ENCODE results near the gene VOPP1.

VOPP1 gene

DNA sequence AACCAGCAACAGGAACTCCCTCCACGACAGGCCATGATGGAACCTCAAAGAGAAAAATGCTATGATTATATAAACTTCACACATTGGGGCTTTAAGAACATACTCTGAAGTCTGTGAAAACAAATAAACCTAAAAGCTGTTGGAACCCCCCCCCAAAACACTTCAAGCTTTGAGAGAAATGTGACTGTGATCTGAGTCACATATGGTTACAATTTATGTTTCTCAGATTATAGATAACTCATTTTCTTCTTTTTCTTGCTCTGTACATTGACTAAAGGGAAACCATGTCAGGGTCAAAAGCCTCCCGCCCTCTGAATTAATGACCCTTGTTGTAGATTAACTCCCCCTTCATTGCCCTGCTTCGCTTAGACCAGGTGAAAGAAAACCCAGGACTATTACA is 15.8 kb downstream of the VOPP1 start:
- no peak for TF ChIP-seq CREB1 (IDR thresholded peaks at IDR 0.05; ENCODE audit: low read depth)
- TF ChIP-seq CEBPB (IDR thresholded peaks at IDR 0.05), result no peak
- no peak for TF ChIP-seq TEAD4 (IDR thresholded peaks at IDR 0.05)
- no peak for TF ChIP-seq EP300 (IDR thresholded peaks at IDR 0.05; ENCODE audit: borderline replicate concordance)

DNA sequence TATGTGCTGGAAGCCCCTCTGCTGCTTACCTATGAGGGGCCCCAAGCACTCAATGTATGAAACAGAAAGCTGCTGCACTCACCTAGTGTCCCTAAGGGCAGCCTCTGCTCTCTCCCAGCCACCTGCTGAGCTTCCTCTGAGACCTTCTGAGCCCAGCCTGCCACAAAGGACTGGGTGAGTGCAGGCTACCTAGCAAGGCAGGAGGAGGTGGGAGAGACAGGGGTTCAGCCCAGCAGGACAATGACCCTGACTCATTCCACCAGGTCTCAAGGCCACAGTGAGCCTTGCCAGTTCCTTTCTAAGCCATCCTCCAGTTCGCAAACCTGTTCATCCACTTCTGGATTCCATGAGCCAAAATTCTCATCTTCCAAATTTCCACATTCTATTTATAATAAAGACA is 16.3 kb downstream of the VOPP1 start:
- TF ChIP-seq FOXM1 (IDR thresholded peaks at IDR 0.05; ENCODE audit: borderline replicate concordance, low read depth), result no peak
- TF ChIP-seq, protein P1, sequence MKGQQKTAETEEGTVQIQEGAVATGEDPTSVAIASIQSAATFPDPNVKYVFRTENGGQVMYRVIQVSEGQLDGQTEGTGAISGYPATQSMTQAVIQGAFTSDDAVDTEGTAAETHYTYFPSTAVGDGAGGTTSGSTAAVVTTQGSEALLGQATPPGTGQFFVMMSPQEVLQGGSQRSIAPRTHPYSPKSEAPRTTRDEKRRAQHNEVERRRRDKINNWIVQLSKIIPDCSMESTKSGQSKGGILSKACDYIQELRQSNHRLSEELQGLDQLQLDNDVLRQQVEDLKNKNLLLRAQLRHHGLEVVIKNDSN (IDR thresholded peaks at IDR 0.05), result no peak
- no peak for TF ChIP-seq ZBTB7A (IDR thresholded peaks at IDR 0.05; ENCODE audit: low read depth)
- TF ChIP-seq, protein P2, sequence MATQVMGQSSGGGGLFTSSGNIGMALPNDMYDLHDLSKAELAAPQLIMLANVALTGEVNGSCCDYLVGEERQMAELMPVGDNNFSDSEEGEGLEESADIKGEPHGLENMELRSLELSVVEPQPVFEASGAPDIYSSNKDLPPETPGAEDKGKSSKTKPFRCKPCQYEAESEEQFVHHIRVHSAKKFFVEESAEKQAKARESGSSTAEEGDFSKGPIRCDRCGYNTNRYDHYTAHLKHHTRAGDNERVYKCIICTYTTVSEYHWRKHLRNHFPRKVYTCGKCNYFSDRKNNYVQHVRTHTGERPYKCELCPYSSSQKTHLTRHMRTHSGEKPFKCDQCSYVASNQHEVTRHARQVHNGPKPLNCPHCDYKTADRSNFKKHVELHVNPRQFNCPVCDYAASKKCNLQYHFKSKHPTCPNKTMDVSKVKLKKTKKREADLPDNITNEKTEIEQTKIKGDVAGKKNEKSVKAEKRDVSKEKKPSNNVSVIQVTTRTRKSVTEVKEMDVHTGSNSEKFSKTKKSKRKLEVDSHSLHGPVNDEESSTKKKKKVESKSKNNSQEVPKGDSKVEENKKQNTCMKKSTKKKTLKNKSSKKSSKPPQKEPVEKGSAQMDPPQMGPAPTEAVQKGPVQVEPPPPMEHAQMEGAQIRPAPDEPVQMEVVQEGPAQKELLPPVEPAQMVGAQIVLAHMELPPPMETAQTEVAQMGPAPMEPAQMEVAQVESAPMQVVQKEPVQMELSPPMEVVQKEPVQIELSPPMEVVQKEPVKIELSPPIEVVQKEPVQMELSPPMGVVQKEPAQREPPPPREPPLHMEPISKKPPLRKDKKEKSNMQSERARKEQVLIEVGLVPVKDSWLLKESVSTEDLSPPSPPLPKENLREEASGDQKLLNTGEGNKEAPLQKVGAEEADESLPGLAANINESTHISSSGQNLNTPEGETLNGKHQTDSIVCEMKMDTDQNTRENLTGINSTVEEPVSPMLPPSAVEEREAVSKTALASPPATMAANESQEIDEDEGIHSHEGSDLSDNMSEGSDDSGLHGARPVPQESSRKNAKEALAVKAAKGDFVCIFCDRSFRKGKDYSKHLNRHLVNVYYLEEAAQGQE (IDR thresholded peaks at IDR 0.05; ENCODE audit: low read depth), result no peak
- no peak for TF ChIP-seq EGR1 (IDR thresholded peaks at IDR 0.05)
- no peak for TF ChIP-seq YY1 (IDR thresholded peaks at IDR 0.05; ENCODE audit: low read depth)
- no peak for TF ChIP-seq NFIC (IDR thresholded peaks at IDR 0.05)
- no peak for TF ChIP-seq EP300 (IDR thresholded peaks at IDR 0.05; ENCODE audit: borderline replicate concordance)
- TF ChIP-seq RAD21 (IDR thresholded peaks at IDR 0.05; ENCODE audit: low read depth), result no peak
- TF ChIP-seq, protein P3, sequence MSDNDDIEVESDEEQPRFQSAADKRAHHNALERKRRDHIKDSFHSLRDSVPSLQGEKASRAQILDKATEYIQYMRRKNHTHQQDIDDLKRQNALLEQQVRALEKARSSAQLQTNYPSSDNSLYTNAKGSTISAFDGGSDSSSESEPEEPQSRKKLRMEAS (IDR thresholded peaks at IDR 0.05), result no peak
- no peak for TF ChIP-seq TAF1 (IDR thresholded peaks at IDR 0.05; ENCODE audit: low read depth)
- no peak for TF ChIP-seq TEAD4 (IDR thresholded peaks at IDR 0.05)
- no peak for TF ChIP-seq CREB1 (IDR thresholded peaks at IDR 0.05; ENCODE audit: low read depth)
- no peak for TF ChIP-seq CEBPB (IDR thresholded peaks at IDR 0.05)
- TF ChIP-seq TCF12 (IDR thresholded peaks at IDR 0.05; ENCODE audit: low read depth), result no peak

DNA sequence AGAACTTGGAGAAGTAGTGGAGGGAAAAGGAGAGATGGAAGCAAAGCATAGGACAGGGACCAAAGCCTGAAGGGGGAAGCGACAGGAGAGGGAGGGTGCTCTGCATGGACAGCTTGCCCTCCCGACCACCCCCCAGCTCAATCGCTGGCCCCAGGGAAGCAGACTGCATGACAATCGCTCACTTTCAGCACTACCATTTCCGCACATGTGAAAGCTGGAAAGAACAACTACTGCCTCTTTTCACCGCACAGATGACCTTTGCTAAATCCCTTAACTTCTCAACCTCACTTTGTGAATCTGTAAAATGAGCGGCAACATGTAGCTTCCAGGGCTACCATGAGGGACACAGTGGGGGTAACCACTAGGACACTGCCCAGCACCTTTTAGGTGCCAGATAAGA is 17.1 kb downstream of the VOPP1 start:
- TF ChIP-seq, protein P3 (IDR thresholded peaks at IDR 0.05), result no peak
- TF ChIP-seq YY1 (IDR thresholded peaks at IDR 0.05; ENCODE audit: low read depth), result no peak
- no peak for TF ChIP-seq NFIC (IDR thresholded peaks at IDR 0.05)

DNA sequence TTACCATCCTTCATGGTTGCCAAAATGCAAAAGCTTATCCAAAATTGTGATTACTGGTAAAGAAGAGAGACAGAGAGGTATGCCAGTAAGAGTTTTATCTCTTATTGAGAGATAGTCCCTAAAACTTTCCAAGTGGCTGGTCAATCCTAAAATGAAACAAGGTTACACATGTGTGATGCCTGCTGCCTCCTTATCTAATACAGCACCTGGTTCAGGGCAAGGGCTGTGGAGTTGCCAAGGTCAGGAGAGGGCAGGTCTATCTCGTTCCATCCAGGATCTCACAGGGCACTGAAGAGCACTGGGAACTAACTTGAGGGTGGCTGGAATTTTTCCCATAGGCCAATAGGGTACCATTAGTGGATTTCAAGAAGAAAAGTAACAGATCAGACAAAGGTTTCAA is 18.3 kb downstream of the VOPP1 start:
- no peak for TF ChIP-seq TCF12 (IDR thresholded peaks at IDR 0.05; ENCODE audit: low read depth)
- no peak for TF ChIP-seq EGR1 (IDR thresholded peaks at IDR 0.05)
- TF ChIP-seq, protein P1 (IDR thresholded peaks at IDR 0.05), result no peak
- no peak for TF ChIP-seq NFIC (IDR thresholded peaks at IDR 0.05)
- no peak for TF ChIP-seq CREB1 (IDR thresholded peaks at IDR 0.05; ENCODE audit: low read depth)
- no peak for TF ChIP-seq ZBTB7A (IDR thresholded peaks at IDR 0.05; ENCODE audit: low read depth)
- TF ChIP-seq RAD21 (IDR thresholded peaks at IDR 0.05; ENCODE audit: low read depth), result no peak
- no peak for TF ChIP-seq CEBPB (IDR thresholded peaks at IDR 0.05)
- TF ChIP-seq TEAD4 (IDR thresholded peaks at IDR 0.05), result no peak
- no peak for TF ChIP-seq YY1 (IDR thresholded peaks at IDR 0.05; ENCODE audit: low read depth)
- TF ChIP-seq TAF1 (IDR thresholded peaks at IDR 0.05; ENCODE audit: low read depth), result no peak

DNA sequence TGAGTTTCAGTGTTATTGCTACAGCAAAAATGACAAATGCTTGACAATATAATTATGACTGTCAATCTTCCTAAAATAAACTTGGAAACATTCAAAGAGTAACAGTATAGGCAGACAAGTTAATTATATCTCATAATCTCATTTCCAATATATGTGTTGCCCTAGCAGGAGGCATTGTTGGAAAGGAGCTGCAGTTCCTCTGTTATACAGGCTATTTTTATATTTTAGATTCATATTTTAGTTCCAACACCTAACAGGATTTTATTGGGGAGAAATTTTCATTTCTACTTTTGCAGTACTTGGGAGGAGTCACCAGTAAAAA is 19.3 kb downstream of the VOPP1 start:
- TF ChIP-seq CREB1 (IDR thresholded peaks at IDR 0.05; ENCODE audit: low read depth) (no peak), TCF12 (IDR thresholded peaks at IDR 0.05; ENCODE audit: low read depth) (no peak)

DNA sequence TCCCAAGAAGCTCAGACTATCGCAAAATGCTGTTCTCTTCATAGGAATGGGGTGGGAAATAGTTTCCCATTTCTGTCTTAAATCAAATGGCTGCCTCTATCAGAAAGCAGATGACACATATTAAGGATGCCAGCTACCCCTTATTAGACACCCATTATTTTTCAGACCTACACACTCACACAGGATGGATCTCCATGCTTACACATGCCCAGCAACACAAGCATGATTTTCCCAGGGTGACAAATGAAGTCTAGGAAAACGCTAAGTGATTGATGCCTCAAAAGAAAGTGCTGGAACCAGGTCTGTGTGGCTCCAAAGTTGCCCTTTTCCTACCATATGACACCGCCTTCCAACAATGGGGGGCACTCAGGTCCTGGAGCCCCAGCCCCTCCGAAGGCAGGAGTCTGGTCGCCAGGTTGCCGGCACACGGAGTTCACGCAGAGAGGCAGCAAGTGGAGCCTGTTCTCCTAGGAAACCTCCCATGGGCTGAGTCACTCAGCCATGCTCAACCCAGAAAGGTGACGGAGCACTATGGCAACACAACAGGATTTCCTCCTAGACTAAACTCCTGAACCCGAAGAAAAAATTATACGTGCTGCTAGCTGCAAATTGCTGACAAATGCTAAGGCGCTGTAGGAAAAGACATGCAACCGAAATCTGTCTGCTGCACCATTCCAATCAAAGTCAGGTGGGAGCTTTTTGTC is 19.8 kb downstream of the VOPP1 start:
- TF ChIP-seq, protein P1 (IDR thresholded peaks at IDR 0.05), result no peak
- TF ChIP-seq, protein P3 (IDR thresholded peaks at IDR 0.05), result peak; percentile 37; the same call in 1 of the 2 replicates

DNA sequence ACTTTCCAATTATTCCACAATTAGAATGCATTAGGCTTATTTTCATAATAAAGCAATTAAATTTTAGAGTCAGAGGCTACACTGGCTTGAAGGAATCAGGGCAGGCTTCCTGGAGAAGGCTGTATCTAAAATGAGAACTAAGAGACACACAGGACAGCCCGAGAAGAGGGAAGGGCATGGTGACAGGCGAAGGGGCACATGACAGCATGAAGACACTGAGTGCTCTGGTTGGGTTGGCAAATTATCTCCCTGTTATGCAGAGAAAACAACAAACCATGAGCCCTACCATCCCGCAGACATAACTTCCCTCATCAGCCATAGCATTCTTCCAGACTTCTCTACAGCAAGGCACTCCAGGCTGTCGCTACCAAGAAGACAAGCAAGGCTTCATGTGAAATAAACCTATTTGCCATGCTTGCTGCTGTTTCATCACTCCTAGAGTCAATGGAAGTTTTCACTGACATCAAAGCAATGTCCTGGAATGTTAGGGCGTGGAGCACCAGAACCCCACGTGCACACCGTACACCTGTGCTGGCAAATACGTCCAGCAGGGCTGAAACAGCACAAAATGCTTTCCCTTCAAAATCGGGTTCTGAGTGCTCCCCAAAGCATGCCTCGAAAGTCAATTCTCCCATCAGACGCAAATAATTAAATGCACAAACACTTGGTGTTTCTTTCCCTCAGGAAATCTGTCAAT is 21.3 kb downstream of the VOPP1 start:
- TF ChIP-seq, protein P3 (IDR thresholded peaks at IDR 0.05), result no peak
- TF ChIP-seq NFIC (IDR thresholded peaks at IDR 0.05), result no peak
- TF ChIP-seq ZBTB7A (IDR thresholded peaks at IDR 0.05; ENCODE audit: low read depth), result no peak
- TF ChIP-seq, protein P1 (IDR thresholded peaks at IDR 0.05), result no peak
- no peak for TF ChIP-seq YY1 (IDR thresholded peaks at IDR 0.05; ENCODE audit: low read depth)
- no peak for TF ChIP-seq TEAD4 (IDR thresholded peaks at IDR 0.05)
- TF ChIP-seq TAF1 (IDR thresholded peaks at IDR 0.05; ENCODE audit: low read depth), result no peak
- no peak for TF ChIP-seq TCF12 (IDR thresholded peaks at IDR 0.05; ENCODE audit: low read depth)
- TF ChIP-seq CEBPB (IDR thresholded peaks at IDR 0.05), result no peak
